HG02981 (cell line): ENCODE data around the gene BAG5.
"Not testable (repeated sequence)": the region's sequence is repeated elsewhere in the genome, so short reads cannot be mapped to it uniquely, and the experiment has no call there.

ENCODE experiments used
- ATAC-seq: cut with Tn5 transposase; IDR thresholded peaks from one replicate; pipeline ENCODE4 v1.9.1; 2021; ENCODE audit warnings: mild to moderate bottlenecking, moderate library complexity; ENCODE audit not compliant: unreplicated experiment

Gene BAG5

GRCh38 chr14:103512701-103513611 is 49.5 kb downstream of the BAG5 start:
- ATAC-seq: no peak

GRCh38 chr14:103512180-103512579 is 50.3 kb downstream of the BAG5 start:
- ATAC-seq: not testable (repeated sequence)

GRCh38 chr14:103510724-103511693 is 51.4 kb downstream of the BAG5 start:
- no peak for ATAC-seq

GRCh38 chr14:103509864-103510723 is 52.4 kb downstream of the BAG5 start:
- ATAC-seq: no peak

GRCh38 chr14:103508521-103509329 is 53.7 kb downstream of the BAG5 start:
- ATAC-seq: no peak

GRCh38 chr14:103507751-103508150 is 54.7 kb downstream of the BAG5 start:
- no peak for ATAC-seq
